ENCODE measurements around the gene FAM163B.

The FAM163B gene

GRCh38 chr9:133633681-133634080 is 24.5 kb upstream of the FAM163B start:
- CTCF ChIA-PET: interaction anchor here (0.7 to 1.0 kb wide), 2 partner anchors 10 kb away, joined by 3 to 5 read pairs; no protein-coding TSS in a partner anchor
- H3K4me3 ChIP-seq (ENCODE audit: low read depth, low read length): no peak overlapping the region
- H3K27ac ChIP-seq (ENCODE audit: extremely low read depth, low read depth, low read length): no peak overlapping the region
- H3K4me1 ChIP-seq (ENCODE audit: control insufficient read depth, insufficient read depth, low read length): no peaks in the 10 kb centered on the region
- H3K36me3 ChIP-seq (ENCODE audit: control insufficient read depth in 2 of 2, insufficient read depth in 1 of 2, low read length in 2 of 2): no peaks in the 10 kb centered on the region
- TF ChIP-seq SP2 (tag by site-specific recombination; IDR thresholded peaks at IDR 0.05) (no peak), EGR2 (tag by site-specific recombination; IDR thresholded peaks at IDR 0.05; ENCODE audit: low read depth) (no peak), INSM2 (tag by site-specific recombination; IDR thresholded peaks at IDR 0.05) (no peak), PRDM2 (tag by site-specific recombination; IDR thresholded peaks at IDR 0.05; ENCODE audit: borderline replicate concordance) (no peak), ZNF580 (tag by site-specific recombination; IDR thresholded peaks at IDR 0.05) (no peak), ZNF555 (tag by site-specific recombination; conservative IDR thresholded peaks at IDR 0.05) (no peak)
- POLR2A ChIA-PET: no interaction called here
- H3K9me3 ChIP-seq (ENCODE audit: control insufficient read depth, insufficient read depth, low read depth, low read length): no peaks in the 10 kb centered on the region

GRCh38 chr9:133632806-133633680 is 23.9 kb upstream of the FAM163B start:
- H3K4me1 ChIP-seq (ENCODE audit: control insufficient read depth, insufficient read depth, low read length): no peaks in the 10 kb centered on the region
- H3K27ac ChIP-seq (ENCODE audit: extremely low read depth, low read depth, low read length): no peak overlapping the region
- CTCF ChIA-PET: no interaction called here
- no peaks in the 10 kb centered on the region for H3K36me3 ChIP-seq (ENCODE audit: control insufficient read depth in 2 of 2, insufficient read depth in 1 of 2, low read length in 2 of 2)
- POLR2A ChIA-PET: no interaction called here
- no peak overlapping the region for H3K4me3 ChIP-seq (ENCODE audit: low read depth, low read length)
- no peaks in the 10 kb centered on the region for H3K9me3 ChIP-seq (ENCODE audit: control insufficient read depth, insufficient read depth, low read depth, low read length)
- no peak for TF ChIP-seq ZNF621 (tag by site-specific recombination; IDR thresholded peaks at IDR 0.05)
- TF ChIP-seq ZNF747 (tag by site-specific recombination; IDR thresholded peaks at IDR 0.05): no peak
- no peak for TF ChIP-seq HOXD13 (CRISPR knock-in tag; IDR thresholded peaks at IDR 0.05; ENCODE audit: borderline replicate concordance)
- TF ChIP-seq ZNF707 (tag by site-specific recombination; IDR thresholded peaks at IDR 0.05): no peak

- no peaks in the 10 kb centered on the region for H3K4me1 ChIP-seq (ENCODE audit: control insufficient read depth, insufficient read depth, low read length)
- ChIA-PET CTCF (interaction anchor here (0.9 kb wide), 1 partner anchor 8 kb away, joined by 3 read pairs; no protein-coding TSS in a partner anchor), POLR2A (no interaction called here)
- H3K36me3 ChIP-seq (ENCODE audit: control insufficient read depth in 2 of 2, insufficient read depth in 1 of 2, low read length in 2 of 2): no peaks in the 10 kb centered on the region
- no peak overlapping the region for H3K4me3 ChIP-seq (ENCODE audit: low read depth, low read length)
- H3K27ac ChIP-seq (ENCODE audit: extremely low read depth, low read depth, low read length): no peak overlapping the region
- H3K9me3 ChIP-seq (ENCODE audit: control insufficient read depth, insufficient read depth, low read depth, low read length): no peaks in the 10 kb centered on the region
- TF ChIP-seq ZBTB44 (tag by site-specific recombination; IDR thresholded peaks at IDR 0.05) (no peak), ZNF707 (tag by site-specific recombination; IDR thresholded peaks at IDR 0.05) (no peak), ZFP37 (tag by site-specific recombination; IDR thresholded peaks at IDR 0.05) (no peak), MEIS1 (CRISPR knock-in tag; IDR thresholded peaks at IDR 0.05; ENCODE audit: borderline replicate concordance) (no peak), ZNF76 (tag by site-specific recombination; IDR thresholded peaks at IDR 0.05; ENCODE audit: borderline replicate concordance, low read depth) (no peak), ZNF837 (tag by site-specific recombination; IDR thresholded peaks at IDR 0.05) (no peak), ZNF626 (tag by site-specific recombination; IDR thresholded peaks at IDR 0.05) (no peak), ZNF571 (tag by site-specific recombination; IDR thresholded peaks at IDR 0.05) (no peak), ZNF223 (tag by site-specific recombination; IDR thresholded peaks at IDR 0.05) (no peak), ZNF341 (tag by site-specific recombination; IDR thresholded peaks at IDR 0.05; ENCODE audit: low read depth) (no peak), WT1 (tag by site-specific recombination; IDR thresholded peaks at IDR 0.05) (no peak), ZNF747 (tag by site-specific recombination; IDR thresholded peaks at IDR 0.05) (no peak), RBAK (tag by site-specific recombination; IDR thresholded peaks at IDR 0.05) (no peak), ZNF654 (tag by site-specific recombination; IDR thresholded peaks at IDR 0.05; ENCODE audit: low read depth) (no peak)
These were observed 21.9 kb upstream of the FAM163B start for GRCh38 chr9:133631111-133631510.
